ENCODE results near the gene PCDHGA8.
"Not testable (repeated sequence)": the region's sequence is repeated elsewhere in the genome, so short reads cannot be mapped to it uniquely, and the experiment has no call there.

PCDHGA8 gene

DNA sequence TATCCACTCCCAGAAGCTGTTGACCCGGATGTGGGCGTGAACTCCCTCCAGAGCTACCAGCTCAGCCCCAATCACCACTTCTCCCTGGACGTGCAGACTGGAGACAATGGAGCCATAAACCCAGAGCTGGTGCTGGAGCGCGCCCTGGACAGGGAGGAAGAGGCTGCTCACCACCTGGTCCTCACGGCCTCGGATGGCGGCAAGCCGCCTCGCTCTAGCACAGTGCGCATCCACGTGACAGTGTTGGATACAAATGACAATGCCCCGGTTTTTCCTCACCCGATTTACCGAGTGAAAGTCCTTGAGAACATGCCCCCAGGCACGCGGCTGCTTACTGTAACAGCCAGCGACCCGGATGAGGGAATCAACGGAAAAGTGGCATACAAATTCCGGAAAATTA, 834 bp downstream of the PCDHGA8 start:
- H3K4me1 ChIP-seq (ENCODE audit: control insufficient read depth, insufficient read depth, low read length, unreplicated experiment), result no peaks in the 10 kb centered on the region
- no peaks in the 10 kb centered on the region for H3K36me3 ChIP-seq (ENCODE audit: insufficient read depth, low read length)
- peak overlapping the region; percentile 67; the same call in 1 of the 2 replicates for H3K4me3 ChIP-seq (ENCODE audit: low read depth, low read length)

DNA sequence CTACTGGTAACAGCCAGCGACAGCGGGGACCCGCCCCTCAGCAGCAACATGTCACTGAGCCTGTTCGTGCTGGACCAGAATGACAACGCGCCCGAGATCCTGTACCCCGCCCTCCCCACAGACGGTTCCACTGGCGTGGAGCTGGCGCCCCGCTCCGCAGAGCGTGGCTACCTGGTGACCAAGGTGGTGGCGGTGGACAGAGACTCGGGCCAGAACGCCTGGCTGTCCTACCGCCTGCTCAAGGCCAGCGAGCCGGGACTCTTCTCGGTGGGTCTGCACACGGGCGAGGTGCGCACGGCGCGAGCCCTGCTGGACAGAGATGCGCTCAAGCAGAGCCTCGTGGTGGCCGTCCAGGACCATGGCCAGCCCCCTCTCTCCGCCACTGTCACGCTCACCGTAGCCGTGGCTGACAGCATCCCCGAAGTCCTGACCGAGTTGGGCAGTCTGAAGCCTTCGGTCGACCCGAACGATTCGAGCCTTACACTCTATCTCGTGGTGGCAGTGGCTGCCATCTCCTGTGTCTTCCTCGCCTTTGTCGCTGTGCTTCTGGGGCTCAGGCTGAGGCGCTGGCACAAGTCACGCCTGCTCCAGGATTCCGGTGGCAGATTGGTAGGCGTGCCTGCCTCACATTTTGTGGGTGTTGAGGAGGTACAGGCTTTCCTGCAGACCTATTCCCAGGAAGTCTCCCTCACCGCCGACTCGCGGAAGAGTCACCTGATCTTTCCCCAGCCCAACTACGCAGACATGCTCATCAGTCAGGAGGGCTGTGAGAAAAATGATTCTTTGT, 2.2 kb downstream of the PCDHGA8 start:
- H3K4me3 ChIP-seq (ENCODE audit: low read depth, low read length); H3K27ac ChIP-seq (ENCODE audit: low read depth, low read length); H2AFZ ChIP-seq (ENCODE audit: low read length, unreplicated experiment); H3K36me3 ChIP-seq (ENCODE audit: insufficient read depth, low read length); H3K79me2 ChIP-seq (ENCODE audit: control insufficient read depth, insufficient read depth, low read length, unreplicated experiment); H3K4me1 ChIP-seq (ENCODE audit: control insufficient read depth, insufficient read depth, low read length, unreplicated experiment): not testable (repeated sequence)
- peaks cover 80% of the 10 kb centered on the region for H3K27me3 ChIP-seq (ENCODE audit: insufficient read depth, low read length)

More for the DNA sequence above, 834 bp downstream of the PCDHGA8 start:
- Histone ChIP-seq H3K27me3 (ENCODE audit: insufficient read depth, low read length) (peaks cover 81% of the 10 kb centered on the region), H3K79me2 (ENCODE audit: control insufficient read depth, insufficient read depth, low read length, unreplicated experiment) (no peaks in the 10 kb centered on the region), H2AFZ (ENCODE audit: low read length, unreplicated experiment) (no peak overlapping the region), H3K27ac (ENCODE audit: low read depth, low read length) (no peak overlapping the region)

DNA sequence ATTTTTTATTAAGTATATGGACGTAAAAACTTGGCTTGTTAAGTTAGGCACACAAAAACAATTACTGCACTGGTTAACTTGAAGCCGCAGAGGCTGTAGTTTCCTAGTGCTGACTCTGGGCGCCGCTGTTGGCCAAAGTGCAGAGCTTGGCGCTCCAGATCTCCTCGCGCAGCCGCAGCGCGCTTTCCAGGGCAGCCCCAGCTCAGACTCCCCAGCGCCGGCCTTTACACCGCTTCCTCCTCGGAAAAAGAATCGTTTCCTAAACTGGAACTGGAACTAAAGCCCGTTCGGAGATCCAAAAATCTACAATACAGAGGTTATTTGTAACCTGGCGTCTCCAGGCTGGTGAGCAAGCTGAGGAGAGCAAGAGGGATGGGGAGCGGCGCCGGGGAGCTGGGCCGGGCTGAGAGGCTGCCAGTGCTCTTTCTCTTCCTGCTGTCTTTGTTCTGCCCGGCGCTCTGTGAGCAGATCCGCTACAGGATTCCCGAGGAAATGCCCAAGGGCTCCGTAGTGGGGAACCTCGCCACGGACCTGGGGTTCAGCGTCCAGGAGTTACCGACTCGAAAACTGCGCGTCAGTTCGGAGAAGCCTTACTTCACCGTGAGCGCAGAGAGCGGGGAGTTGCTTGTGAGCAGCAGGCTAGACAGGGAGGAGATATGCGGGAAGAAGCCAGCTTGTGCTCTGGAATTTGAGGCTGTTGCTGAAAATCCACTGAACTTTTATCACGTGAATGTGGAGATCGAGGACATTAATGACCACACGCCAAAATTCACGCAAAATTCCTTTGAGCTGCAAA, 5.5 kb downstream of the PCDHGA8 start, which contains the start of gene PCDHGB5:
Gene PCDHGB5 (plus strand): TSS at position 192 of the 796 bp plus-strand sequence. CDS start 181 bp downstream, at position 373.
- H2AFZ ChIP-seq (ENCODE audit: low read length, unreplicated experiment), result peak within 1 kb of the TSS; percentile 45
- peak within 1 kb of the TSS; percentile 76 for H3K4me3 ChIP-seq (ENCODE audit: low read depth, low read length)
- H3K27me3 ChIP-seq (ENCODE audit: insufficient read depth, low read length), result peaks cover 79% of the 10 kb centered on the region
- H3K36me3 ChIP-seq (ENCODE audit: insufficient read depth, low read length); H3K27ac ChIP-seq (ENCODE audit: low read depth, low read length); H3K79me2 ChIP-seq (ENCODE audit: control insufficient read depth, insufficient read depth, low read length, unreplicated experiment); H3K4me1 ChIP-seq (ENCODE audit: control insufficient read depth, insufficient read depth, low read length, unreplicated experiment): not testable (repeated sequence)

DNA sequence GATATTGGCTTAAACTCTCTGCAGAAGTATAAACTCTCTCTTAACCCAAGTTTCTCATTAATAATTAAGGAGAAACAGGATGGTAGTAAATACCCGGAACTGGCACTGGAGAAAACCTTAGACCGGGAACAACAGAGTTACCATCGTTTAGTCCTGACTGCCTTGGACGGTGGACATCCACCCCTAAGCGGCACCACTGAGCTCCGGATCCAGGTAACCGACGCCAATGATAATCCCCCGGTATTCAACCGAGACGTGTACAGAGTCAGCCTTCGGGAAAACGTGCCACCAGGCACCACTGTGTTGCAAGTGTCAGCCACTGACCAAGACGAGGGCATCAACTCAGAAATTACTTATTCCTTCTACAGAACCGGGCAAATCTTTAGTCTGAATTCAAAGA, 6.2 kb downstream of the PCDHGA8 start:
- Histone ChIP-seq H3K27ac (ENCODE audit: low read depth, low read length) (no peak overlapping the region), H3K36me3 (ENCODE audit: insufficient read depth, low read length) (peaks cover 5% of the 10 kb centered on the region; the same call in 1 of the 2 replicates), H3K79me2 (ENCODE audit: control insufficient read depth, insufficient read depth, low read length, unreplicated experiment) (no peaks in the 10 kb centered on the region), H2AFZ (ENCODE audit: low read length, unreplicated experiment) (no peak overlapping the region), H3K4me1 (ENCODE audit: control insufficient read depth, insufficient read depth, low read length, unreplicated experiment) (no peaks in the 10 kb centered on the region), H3K4me3 (ENCODE audit: low read depth, low read length) (peak overlapping the region; percentile 45; the same call in 1 of the 2 replicates), H3K27me3 (ENCODE audit: insufficient read depth, low read length) (peaks cover 79% of the 10 kb centered on the region)

DNA sequence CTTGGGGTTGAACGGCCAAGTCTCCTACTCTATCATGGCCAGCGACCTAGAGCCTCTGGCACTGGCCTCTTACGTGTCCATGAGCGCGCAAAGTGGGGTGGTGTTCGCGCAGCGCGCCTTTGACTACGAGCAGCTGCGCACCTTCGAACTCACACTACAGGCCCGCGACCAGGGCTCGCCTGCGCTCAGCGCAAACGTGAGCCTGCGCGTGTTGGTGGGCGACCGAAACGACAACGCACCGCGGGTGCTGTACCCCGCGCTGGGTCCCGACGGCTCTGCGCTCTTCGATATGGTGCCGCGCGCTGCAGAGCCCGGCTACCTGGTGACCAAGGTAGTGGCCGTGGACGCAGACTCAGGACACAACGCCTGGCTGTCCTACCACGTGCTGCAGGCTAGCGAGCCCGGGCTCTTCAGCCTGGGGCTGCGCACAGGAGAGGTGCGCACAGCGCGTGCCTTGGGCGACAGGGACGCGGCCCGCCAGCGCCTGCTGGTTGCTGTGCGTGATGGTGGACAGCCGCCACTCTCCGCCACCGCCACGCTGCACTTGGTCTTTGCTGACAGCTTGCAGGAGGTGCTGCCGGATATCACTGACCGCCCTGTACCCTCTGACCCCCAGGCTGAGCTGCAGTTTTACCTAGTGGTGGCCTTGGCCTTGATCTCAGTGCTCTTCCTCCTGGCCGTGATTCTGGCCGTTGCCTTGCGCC, 7.3 kb downstream of the PCDHGA8 start:
- Histone ChIP-seq H2AFZ (ENCODE audit: low read length, unreplicated experiment) (no peak overlapping the region), H3K4me1 (ENCODE audit: control insufficient read depth, insufficient read depth, low read length, unreplicated experiment) (no peaks in the 10 kb centered on the region), H3K4me3 (ENCODE audit: low read depth, low read length) (no peak overlapping the region), H3K27me3 (ENCODE audit: insufficient read depth, low read length) (peaks cover 81% of the 10 kb centered on the region), H3K79me2 (ENCODE audit: control insufficient read depth, insufficient read depth, low read length, unreplicated experiment) (no peaks in the 10 kb centered on the region), H3K36me3 (ENCODE audit: insufficient read depth, low read length) (peaks cover 5% of the 10 kb centered on the region), H3K27ac (ENCODE audit: low read depth, low read length) (no peak overlapping the region)

DNA sequence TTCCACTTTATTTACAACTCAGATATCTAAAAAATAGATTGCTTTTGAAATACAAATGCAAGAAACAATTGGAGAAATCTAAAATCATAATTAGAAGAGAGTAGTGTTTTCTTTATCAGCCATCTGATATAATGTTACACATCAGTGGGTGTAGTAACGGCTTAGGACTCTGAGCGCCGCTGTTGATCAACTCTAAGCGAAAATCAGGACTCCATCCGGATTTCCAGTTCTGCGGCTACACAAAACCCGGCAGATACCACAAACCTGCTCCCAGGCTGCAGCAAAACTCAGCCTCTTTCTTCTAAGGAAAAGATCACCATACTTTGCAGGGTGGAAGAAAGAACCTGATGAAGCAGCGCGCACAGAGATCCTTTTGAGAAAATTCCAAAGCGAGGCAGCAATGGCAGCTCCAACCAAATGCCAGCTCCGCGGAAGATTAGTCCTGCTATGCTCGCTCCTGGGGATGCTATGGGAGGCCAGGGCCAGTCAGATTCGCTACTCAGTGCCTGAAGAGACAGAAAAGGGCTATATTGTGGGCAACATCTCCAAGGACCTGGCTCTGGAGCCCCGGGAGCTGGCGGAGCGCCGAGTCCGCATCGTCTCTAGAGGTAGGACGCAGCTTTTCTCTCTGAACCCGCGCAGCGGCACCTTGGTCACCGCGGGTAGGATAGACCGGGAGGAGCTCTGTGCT, 10.3 kb downstream of the PCDHGA8 start, which contains the start of gene PCDHGA9:
Gene PCDHGA9 (plus strand): TSS at position 226 of the 691 bp plus-strand sequence. CDS start 175 bp downstream, at position 401.
- peaks cover 79% of the 10 kb centered on the region for H3K27me3 ChIP-seq (ENCODE audit: insufficient read depth, low read length)
- H3K4me3 ChIP-seq (ENCODE audit: low read depth, low read length), result peak within 1 kb of the TSS; percentile 58
- no peak within 1 kb of the TSS for H3K27ac ChIP-seq (ENCODE audit: low read depth, low read length)
- no peaks in the 10 kb centered on the region for H3K4me1 ChIP-seq (ENCODE audit: control insufficient read depth, insufficient read depth, low read length, unreplicated experiment)
- H3K79me2 ChIP-seq (ENCODE audit: control insufficient read depth, insufficient read depth, low read length, unreplicated experiment), result no peaks in the 10 kb centered on the region
- peaks cover 5% of the 10 kb centered on the region for H3K36me3 ChIP-seq (ENCODE audit: insufficient read depth, low read length)
- H2AFZ ChIP-seq (ENCODE audit: low read length, unreplicated experiment), result no peak within 1 kb of the TSS

DNA sequence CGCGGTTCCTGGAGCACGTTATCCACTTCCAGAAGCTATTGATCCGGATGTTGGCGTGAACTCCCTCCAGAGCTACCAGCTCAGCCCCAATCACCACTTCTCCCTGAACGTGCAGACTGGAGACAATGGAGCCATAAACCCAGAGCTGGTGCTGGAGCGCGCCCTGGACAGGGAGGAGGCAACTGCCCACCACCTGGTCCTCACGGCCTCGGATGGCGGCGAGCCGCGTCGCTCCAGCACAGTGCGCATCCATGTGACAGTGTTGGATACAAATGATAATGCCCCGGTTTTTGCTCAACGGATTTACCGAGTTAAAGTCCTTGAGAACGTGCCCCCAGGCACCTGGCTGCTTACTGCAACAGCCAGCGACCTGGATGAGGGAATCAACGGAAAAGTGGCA, 11.0 kb downstream of the PCDHGA8 start:
- Histone ChIP-seq H3K4me1 (ENCODE audit: control insufficient read depth, insufficient read depth, low read length, unreplicated experiment) (no peaks in the 10 kb centered on the region), H3K4me3 (ENCODE audit: low read depth, low read length) (peak overlapping the region; percentile 58; the same call in 1 of the 2 replicates), H3K27ac (ENCODE audit: low read depth, low read length) (no peak overlapping the region), H2AFZ (ENCODE audit: low read length, unreplicated experiment) (no peak overlapping the region), H3K79me2 (ENCODE audit: control insufficient read depth, insufficient read depth, low read length, unreplicated experiment) (no peaks in the 10 kb centered on the region), H3K36me3 (ENCODE audit: insufficient read depth, low read length) (peaks cover 5% of the 10 kb centered on the region), H3K27me3 (ENCODE audit: insufficient read depth, low read length) (peaks cover 85% of the 10 kb centered on the region)

DNA sequence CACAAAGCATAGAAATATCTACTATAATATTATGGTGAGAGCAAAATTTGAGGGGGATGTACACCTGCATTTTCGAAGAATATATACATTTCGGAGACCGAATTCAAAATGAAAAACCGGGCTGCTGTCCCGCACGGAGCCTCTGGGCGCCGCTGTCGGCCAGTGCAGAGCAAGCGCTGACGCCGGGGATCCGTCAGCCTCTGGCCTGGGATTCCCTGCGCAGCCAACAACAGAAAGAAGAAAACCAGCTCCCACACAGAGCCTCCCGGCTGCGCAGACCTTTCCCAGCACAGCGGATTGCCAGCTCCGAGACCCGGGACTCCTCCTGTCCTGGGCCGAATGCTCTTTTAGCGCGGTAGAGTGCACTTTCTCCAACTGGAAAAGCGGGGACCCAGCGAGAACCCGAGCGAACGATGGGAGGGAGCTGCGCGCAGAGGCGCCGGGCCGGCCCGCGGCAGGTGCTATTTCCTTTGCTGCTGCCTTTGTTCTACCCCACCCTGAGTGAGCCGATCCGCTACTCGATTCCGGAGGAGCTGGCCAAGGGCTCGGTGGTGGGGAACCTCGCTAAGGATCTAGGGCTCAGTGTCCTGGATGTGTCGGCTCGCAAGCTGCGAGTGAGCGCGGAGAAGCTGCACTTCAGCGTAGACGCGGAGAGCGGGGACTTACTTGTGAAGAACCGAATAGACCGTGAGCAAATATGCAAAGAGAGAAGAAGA, 15.5 kb downstream of the PCDHGA8 start, which contains the start of gene PCDHGB6:
Gene PCDHGB6 (plus strand): TSS at position 232 of the 716 bp plus-strand sequence. CDS start 182 bp downstream, at position 414.
- not testable (repeated sequence) for H3K4me3 ChIP-seq (ENCODE audit: low read depth, low read length); H3K27ac ChIP-seq (ENCODE audit: low read depth, low read length)

DNA sequence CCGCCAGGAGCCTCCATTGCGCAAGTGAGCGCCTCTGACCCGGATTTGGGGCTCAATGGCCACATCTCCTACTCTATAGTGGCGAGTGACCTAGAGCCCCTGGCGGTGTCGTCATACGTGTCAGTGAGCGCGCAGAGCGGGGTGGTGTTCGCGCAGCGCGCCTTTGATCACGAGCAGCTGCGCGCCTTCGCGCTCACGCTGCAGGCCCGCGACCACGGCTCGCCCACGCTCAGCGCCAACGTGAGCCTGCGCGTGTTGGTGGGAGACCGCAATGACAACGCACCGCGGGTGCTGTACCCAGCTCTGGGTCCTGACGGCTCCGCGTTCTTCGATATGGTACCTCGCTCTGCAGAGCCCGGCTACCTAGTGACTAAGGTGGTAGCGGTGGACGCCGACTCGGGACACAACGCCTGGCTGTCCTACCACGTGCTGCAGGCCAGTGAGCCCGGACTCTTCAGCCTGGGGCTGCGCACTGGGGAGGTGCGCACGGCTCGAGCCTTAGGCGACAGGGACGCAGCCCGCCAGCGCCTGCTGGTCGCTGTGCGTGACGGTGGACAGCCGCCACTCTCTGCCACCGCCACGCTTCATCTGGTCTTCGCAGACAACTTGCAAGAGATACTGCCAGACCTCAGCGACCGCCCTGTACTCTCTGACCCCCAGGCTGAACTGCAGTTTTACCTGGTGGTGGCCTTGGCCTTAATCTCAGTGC, 17.3 kb downstream of the PCDHGA8 start:
- no peak overlapping the region for H3K4me3 ChIP-seq (ENCODE audit: low read depth, low read length)
- no peaks in the 10 kb centered on the region for H3K79me2 ChIP-seq (ENCODE audit: control insufficient read depth, insufficient read depth, low read length, unreplicated experiment)
- H3K27ac ChIP-seq (ENCODE audit: low read depth, low read length), result no peak overlapping the region

More for the DNA sequence above, 15.5 kb downstream of the PCDHGA8 start, which contains the start of gene PCDHGB6:
- not testable (repeated sequence) for H3K4me1 ChIP-seq (ENCODE audit: control insufficient read depth, insufficient read depth, low read length, unreplicated experiment); H3K36me3 ChIP-seq (ENCODE audit: insufficient read depth, low read length); H3K79me2 ChIP-seq (ENCODE audit: control insufficient read depth, insufficient read depth, low read length, unreplicated experiment); H2AFZ ChIP-seq (ENCODE audit: low read length, unreplicated experiment)
- peaks cover 65% of the 10 kb centered on the region for H3K27me3 ChIP-seq (ENCODE audit: insufficient read depth, low read length)

More for the DNA sequence above, 17.3 kb downstream of the PCDHGA8 start:
- H2AFZ ChIP-seq (ENCODE audit: low read length, unreplicated experiment), result no peak overlapping the region
- H3K36me3 ChIP-seq (ENCODE audit: insufficient read depth, low read length), result no peaks in the 10 kb centered on the region
- H3K27me3 ChIP-seq (ENCODE audit: insufficient read depth, low read length), result peaks cover 62% of the 10 kb centered on the region
- no peaks in the 10 kb centered on the region for H3K4me1 ChIP-seq (ENCODE audit: control insufficient read depth, insufficient read depth, low read length, unreplicated experiment)
